Stimulated activated CD4-positive, alpha-beta T cell treated with anti-CD3 and anti-CD28 coated beads, Interleukin-4, amount 100 ng/mL, for 24 hours (primary cell): ENCODE data around the gene HEPACAM2.

ENCODE experiments used
- DNase-seq: peaks from one replicate; pipeline ENCODE4 v3.0.0-alpha.2; 2020

HEPACAM2 gene

GRCh38 chr7:93226310-93226709, at the start of gene HEPACAM2:
TSS of gene HEPACAM2 (minus strand) at chr7:93226469.
- no peak for DNase-seq

DNA sequence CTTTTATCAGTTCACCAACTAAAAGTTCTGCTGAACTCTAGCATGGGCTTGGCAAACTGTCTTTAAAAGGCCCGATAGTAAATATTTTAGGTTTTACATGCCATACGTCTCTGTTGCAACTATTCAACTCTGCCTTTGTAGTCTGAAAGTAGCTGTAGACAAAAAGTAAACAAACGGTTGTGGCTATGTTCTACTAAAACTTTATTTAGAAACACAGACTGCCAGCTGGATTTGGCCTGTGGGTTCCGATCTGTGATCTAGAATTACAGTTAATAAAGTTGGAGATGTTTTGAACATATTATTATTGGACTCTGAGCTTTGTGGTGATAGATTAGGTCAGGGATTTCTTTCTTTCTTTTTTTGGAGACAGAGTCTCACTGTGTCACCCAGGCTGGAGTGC, 39.0 kb upstream of the HEPACAM2 start:
- no peak for DNase-seq

GRCh38 chr7:93262535-93262934, 36.3 kb upstream of the HEPACAM2 start:
- DNase-seq: no peak

- no peak for DNase-seq
These were observed 32.4 kb upstream of the HEPACAM2 start for GRCh38 chr7:93258661-93259060.

- no peak for DNase-seq
These were observed 23.4 kb upstream of the HEPACAM2 start for GRCh38 chr7:93249491-93250148.

DNA sequence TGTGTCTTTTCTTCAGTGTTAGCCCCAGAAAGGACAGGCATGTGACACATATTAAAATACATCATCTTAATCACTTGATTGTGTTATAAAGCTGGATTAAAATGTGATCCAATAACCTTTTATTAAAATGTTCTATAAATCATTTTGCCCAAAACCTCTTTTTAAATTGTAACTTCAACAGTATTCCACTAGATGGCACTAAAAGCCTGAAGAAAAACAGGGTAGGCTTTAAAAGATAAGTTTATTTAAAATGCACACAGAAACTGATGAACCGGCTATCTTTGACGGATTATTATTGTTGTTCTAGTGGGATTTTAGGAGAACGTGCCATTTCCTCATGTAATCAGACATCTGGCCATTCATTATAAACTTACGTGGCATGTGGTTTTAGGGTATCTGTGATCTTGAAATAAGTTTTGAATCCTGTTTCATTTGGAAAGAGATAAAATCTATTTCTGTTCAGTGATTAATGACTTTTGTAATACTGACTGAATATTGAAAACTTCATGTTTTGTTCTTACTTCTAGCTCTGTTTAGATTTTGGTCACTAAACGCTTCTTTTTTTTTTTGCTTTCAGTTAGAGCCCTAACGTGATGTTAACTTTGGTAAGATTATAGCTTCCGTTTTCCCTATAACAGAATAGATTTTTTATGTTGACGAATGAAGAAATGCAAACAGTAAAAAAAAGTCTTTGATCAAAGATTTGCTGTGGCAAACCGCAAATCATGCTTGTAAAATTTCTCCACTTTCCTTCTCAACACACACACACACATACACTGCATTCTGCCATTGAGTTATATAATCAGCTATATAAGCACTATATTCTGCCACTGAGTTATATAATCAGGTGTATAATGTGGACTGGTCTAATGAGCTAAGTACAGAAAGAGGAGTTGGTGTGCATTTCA, 19.5 kb upstream of the HEPACAM2 start:
- DNase-seq: no peak

DNA sequence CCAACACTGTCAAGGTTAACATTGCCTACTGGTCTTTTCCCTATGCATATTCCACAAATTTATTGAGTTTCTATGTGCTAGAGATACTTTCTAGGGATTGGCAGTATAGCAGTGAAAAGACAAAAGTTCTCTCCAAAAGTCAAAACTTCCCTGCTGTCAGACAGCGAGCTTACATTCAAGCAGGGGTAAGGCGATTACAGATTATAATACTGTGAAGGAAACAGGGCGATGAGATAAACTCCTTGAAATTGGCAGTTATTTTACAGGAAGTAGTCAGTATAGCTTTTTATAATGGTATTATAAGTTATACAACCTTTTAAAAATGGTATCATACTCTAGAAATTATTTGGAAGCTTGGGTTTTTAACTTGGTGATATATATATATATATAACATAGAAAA, 15.8 kb upstream of the HEPACAM2 start:
- no peak for DNase-seq

- DNase-seq: no peak
These were observed 13.6 kb upstream of the HEPACAM2 start for GRCh38 chr7:93239824-93240223.

GRCh38 chr7:93238748-93239147, 12.5 kb upstream of the HEPACAM2 start:
- DNase-seq: no peak

DNA sequence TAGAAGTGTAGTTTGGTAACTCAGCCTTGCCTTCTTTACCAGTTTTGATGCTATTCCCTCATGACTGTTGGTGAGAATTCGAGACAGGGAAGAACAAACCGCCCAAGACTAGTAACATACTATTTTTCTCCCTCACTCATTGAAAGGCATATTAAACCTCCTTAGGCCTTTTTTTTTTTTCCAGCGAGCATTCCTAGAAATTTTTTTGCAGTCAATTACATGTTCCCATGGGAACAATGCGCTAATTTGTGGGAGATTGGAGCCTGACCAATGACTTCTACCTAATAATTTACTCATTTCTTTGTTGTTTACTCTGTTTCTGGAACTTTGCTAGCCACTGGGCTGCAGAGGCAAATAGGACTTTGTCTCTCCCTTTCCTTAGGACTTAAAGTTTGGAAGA, 11.9 kb upstream of the HEPACAM2 start:
- no peak for DNase-seq

GRCh38 chr7:93235541-93235940, 9.3 kb upstream of the HEPACAM2 start:
- DNase-seq: no peak

- DNase-seq: no peak
These were observed 6.4 kb upstream of the HEPACAM2 start for GRCh38 chr7:93232673-93233018.

DNA sequence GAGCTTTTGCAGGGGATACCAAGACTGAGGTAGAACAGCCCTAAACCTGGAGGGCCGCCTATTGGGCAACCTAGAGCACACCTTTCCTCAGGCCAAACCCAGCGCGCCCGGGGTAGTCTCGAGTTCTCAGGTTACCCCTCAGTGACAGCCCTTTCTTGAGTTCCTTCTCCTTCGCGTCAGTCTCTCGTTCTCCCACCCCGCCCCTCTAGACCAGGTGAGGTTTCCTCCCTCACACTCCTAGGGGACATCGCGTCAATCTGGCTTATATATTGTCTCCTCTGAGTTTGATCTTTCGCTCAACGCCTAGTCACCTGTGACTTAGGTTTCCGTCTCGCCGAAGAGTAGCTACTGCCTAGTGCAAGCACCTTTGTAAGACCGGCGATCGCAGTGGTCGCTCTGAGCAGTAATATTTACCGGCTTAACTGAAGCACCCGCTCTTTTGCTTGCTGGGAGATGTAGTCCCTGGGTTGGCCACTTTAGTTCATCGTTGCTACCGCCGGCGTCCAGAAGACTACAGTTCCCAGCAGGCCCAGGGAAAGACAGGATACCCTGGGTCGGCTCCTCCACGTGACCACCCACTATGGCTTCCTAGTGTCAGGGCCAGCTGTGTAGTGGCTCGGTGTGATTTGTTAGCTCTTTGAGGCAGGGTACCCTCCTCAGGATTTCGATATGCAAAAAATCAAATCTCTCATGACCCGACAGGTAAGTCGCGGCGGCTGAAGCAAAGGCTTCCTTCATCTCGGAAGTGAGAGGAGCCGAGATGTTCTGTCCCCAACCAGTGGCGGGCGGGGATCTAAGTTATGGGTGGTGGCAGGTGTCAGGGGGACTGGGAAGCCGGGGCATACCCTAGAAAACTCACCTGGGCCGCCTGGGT, 5.8 kb upstream of the HEPACAM2 start, which contains the start of gene VPS50:
TSS of gene VPS50 (plus strand) at position 568 of the 874 bp plus-strand sequence. CDS start at position 670, 102 bp downstream.
- DNase-seq: peak; percentile 92

DNA sequence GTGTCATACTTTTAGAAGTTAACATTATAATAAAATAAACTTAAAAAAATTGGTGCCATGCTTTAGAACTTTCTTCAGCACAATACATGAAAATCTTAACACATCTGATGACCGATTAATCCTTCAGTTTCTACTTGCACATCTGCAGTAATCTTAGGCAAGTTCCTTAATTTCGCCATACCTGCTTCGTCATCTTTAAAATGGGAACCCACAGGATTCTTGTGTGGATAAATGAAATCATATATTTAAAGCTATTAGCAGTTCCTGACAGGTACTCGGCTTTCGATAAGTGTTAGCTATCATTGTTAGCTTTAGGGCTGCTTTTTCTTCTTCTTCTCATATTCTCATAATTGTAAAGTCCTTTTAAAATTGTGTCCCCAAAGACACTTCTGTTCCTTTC, 5.0 kb upstream of the HEPACAM2 start:
- no peak for DNase-seq

DNA sequence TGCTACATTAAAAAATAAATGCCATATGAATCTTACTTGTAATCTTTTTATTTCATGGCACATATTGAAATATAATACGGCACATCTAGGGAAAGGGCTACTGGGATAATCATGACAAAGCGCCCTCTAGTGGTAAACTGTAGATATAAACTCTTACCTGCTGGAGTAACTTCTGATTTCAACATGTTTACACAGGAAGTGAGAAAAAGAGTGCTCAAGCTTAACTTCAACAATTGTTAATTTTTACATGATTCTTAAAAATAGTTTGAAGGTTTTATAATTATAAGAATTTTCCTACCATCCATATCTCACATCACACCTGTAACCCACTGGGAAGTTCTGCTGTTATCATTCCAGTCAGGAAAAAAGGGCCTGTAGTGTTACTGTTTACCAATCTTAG, 2.0 kb upstream of the HEPACAM2 start:
- DNase-seq: peak; percentile 15

- no peak for DNase-seq
These were observed 6.4 kb downstream of the HEPACAM2 start for GRCh38 chr7:93219868-93220267.

DNA sequence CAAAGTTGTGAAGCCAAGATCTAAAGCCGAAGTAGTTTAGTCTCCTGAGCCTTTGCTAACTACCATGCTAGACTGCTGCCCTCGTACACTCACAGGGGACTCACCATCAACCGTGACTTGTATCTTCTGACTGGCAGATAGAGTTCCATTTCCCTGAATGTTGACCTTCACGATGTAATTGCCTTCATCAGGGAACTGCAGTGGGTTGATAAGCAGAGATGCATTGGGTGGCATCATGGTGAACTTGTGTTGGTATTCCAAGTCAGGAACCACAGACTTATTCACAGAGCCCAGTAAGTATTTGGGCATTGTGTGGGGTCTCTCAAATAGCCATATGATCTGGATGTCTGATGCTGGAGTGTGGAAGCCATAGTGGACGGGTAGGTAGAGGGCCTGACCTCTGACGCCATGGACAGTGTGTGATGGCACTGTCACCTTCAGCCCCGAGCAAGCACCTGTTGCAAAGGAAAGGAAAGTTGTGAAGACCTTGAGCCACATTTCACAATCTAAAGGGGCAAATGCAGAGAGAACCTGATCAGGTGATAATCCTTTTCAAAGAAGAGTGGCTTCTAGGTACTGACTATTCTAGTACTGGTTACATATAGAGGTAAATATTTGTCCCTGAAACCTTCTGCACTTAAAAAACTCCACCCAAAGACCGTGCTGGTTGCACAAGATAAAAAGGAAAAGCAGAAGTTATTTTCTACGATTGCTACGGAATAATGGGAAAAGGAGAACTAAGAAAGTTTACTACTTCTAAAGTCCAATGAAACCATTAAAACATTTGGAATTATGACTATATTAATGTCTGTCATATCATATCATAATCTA, 7.1 kb downstream of the HEPACAM2 start:
- DNase-seq: no peak

- no peak for DNase-seq
These were observed 13.4 kb downstream of the HEPACAM2 start for GRCh38 chr7:93212881-93213280.

DNA sequence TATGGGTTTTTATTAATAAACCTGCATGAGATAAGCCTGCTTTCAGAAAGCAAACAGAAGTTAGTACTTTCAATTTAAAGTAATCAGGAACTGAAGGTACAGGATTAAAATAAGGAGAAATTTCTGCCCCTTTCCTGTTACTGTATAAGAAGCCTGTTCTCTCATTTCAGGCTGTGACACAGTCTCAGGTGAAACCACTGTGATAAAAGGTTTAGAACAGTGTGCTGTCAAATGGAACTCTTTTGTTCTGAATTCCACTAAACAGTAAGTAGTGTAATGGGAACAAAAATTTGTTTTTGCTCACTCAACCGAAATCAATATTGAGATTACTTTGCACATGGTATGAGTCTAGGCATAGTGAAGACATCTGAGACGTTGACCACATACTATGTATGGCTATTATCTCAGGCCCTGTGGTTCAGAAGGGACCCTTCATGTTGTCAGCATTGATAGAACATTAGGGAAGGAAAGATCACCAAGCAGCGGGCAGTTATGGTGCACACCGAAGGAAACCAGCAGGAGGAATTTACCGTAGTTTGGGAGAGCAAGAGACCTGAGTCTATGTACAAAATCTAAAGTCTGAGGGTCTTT, 14.9 kb downstream of the HEPACAM2 start:
- DNase-seq: no peak

- no peak for DNase-seq
These were observed 21.2 kb downstream of the HEPACAM2 start for GRCh38 chr7:93205046-93205445.

DNA sequence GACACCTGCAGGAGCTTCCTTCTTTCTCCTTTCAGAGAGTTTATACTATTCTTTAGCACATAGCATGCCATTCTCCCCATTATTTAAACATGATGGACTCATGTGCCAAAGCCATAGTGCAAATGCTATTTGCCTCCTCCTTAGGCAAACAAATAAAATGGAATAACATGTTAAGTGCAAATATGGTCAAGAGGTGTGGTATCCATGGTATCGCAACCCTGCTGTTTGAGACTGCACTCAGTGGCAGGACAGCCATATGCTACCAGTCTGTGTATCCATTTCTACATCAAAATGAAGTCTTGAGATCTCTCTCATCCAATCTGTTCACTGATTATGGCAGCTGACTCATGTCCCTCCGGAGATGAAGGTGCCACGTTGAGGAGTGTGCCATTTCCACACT, 22.8 kb downstream of the HEPACAM2 start:
- no peak for DNase-seq
